Right lobe of liver (tissue), 6 donors: ENCODE results near the gene CHMP6. TPM values are rescaled to one million over a fixed set of nuclear protein-coding genes. Genes with fewer than 3 reads are reported as not detected.

ENCODE experiments used
- ATAC-seq, 4 donors: fragments of 200-7000 bp; cut with Tn5 transposase; one replicate each; pipeline ENCODE4 v1.9.1; 2020; ENCODE audit warnings: mild to moderate bottlenecking in 4 of 4, moderate library complexity in 4 of 4
- DNase-seq, 3 donors: peaks; one replicate each; pipeline ENCODE4 v3.0.0-alpha.2; 2020
- H3K27ac ChIP-seq, 3 donors: fragments of 200-600 bp; one replicate each; pipeline ENCODE4 v1.8.0; 2022
- H3K27me3 ChIP-seq, 2 donors: fragments of 200-600 bp; one replicate each; pipeline ENCODE4 v1.8.0; 2022
- H3K36me3 ChIP-seq, 4 donors: fragments of 200-600 bp; sonication (generic) in 1 of 4; one replicate each; pipeline versions ENCODE4 v1.5.1 to v1.8.0; 2017 to 2022; ENCODE audit warnings: control low read depth in 1 of 4
- H3K4me1 ChIP-seq, 4 donors: fragments of 200-600 bp; sonication (generic) in 1 of 4; one replicate each; pipeline versions ENCODE4 v1.5.1 to v1.8.0; 2017 to 2022; ENCODE audit warnings: control low read depth in 1 of 4
- H3K4me3 ChIP-seq, 3 donors: fragments of 200-600 bp; one replicate each; pipeline ENCODE4 v1.8.0; 2022
- H3K9me3 ChIP-seq, 4 donors: fragments of 200-600 bp; sonication (generic) in 1 of 4; one replicate each; pipeline versions ENCODE4 v1.5.1 to v1.8.0; 2017 to 2022; ENCODE audit warnings: control low read depth in 1 of 4
- CTCF ChIP-seq, 4 donors: fragments of 200-600 bp in 3 of 4; fragments of 450-650 bp in 1 of 4; IDR thresholded peaks; one replicate each; pipeline versions ENCODE4 v1.5.1 to v1.8.0; 2016 to 2022; ENCODE audit warnings: antibody characterized with exemption in 4 of 4, mild to moderate bottlenecking in 2 of 4
- POLR2A ChIP-seq: fragments of 450-650 bp; IDR thresholded peaks from one replicate; pipeline ENCODE4 v1.6.1; 2017; ENCODE audit warnings: antibody characterized with exemption, mild to moderate bottlenecking
- WGBS: methylation state at CpG from one replicate; pipeline ENCODE4 v1.1.6; 2018; ENCODE audit warnings: low coverage, low lambda C conversion rate; ENCODE audit not compliant: insufficient coverage; ENCODE audit errors: missing lambda C conversion rate; 5-methylcytosine and 5-hydroxymethylcytosine counted together
- intact Hi-C, 2 donors: fragments of 100-400 bp; cut with DNase I; formaldehyde crosslinking; loops; one replicate each; pipeline versions ENCODE4 v1.11.2 to v1.14.1; 2022
- total RNA-seq, 6 experiments: library from RNA; depleted of rRNA in 2 of 6; stranded (reverse); fragments of >200 nt in 2 of 6; fragmentation: NEBNext Ultra II Directional in 3 of 6; extraction: Animal tissue kit (Norgen Biotek cat#: 25700) in 3 of 6; gene quantifications; one replicate each; pipeline versions ENCODE4 v1.1.0 to v1.2.4, GENCODE V29; 2016 to 2023
- donor health status: DM: no; HTN: yes; CAD: no.
- donor health status: DM: no; HTN: no; CAD: no.
- donor health status: DM: no; HTN: no; CAD: no.
- donor health status: DM: no; HTN: yes; CAD: no.
- donor health status: DM: no; HTN: yes; CAD: no.

Gene CHMP6
- total RNA-seq, 6 experiments from 2014 or later: 13.4 to 27.8 (median 15.6) TPM

- no peak for TF ChIP-seq POLR2A
- TF ChIP-seq CTCF (IDR thresholded peaks at IDR 0.05): peak in 1 of 4 donors; percentile 6
- intact Hi-C loops: loop anchor here (5.0 kb wide), 2 partner anchors 557 to 562 kb away; no protein-coding TSS in a partner anchor
- ATAC-seq (no peak), DNase-seq (no peak)
- Histone ChIP-seq H3K27me3 (no peaks in the 10 kb centered on the region), H3K9me3 (no peaks in the 10 kb centered on the region), H3K4me3 (no peak overlapping the region), H3K4me1 (peaks cover 0 to 7% (median 5%) of the 10 kb centered on the region in 4 donors), H3K27ac (no peak overlapping the region), H3K36me3 (no peaks in the 10 kb centered on the region)
- 55% methylated on average over 7 of the region's 7 CpGs for WGBS
Measured at GRCh38 chr17:80984749-80985148, 6.9 kb upstream of the CHMP6 start.

- DNase-seq: no peak
- TF ChIP-seq POLR2A (no peak), CTCF (IDR thresholded peaks at IDR 0.05) (no peak)
- no peaks in the 10 kb centered on the region for H3K36me3 ChIP-seq
Measured at GRCh38 chr17:80986046-80986445, 5.6 kb upstream of the CHMP6 start.

GRCh38 chr17:80986816-80987475 lies 4.7 kb upstream of the CHMP6 start:
- H3K36me3 ChIP-seq: no peaks in the 10 kb centered on the region
- TF ChIP-seq CTCF (IDR thresholded peaks at IDR 0.05) (no peak), POLR2A (no peak)
- H3K27ac ChIP-seq: no peak overlapping the region
- intact Hi-C loops: no loop called here
- peaks cover 0 to 7% (median 5%) of the 10 kb centered on the region in 4 donors for H3K4me1 ChIP-seq
- H3K4me3 ChIP-seq: no peak overlapping the region
- WGBS: 41% methylated on average over 10 of the region's 18 CpGs
- H3K9me3 ChIP-seq: no peaks in the 10 kb centered on the region
- H3K27me3 ChIP-seq: no peaks in the 10 kb centered on the region
- ATAC-seq: peak; percentile 10 to 52 (median 32)
- DNase-seq: peak in 2 of 3 donors; percentile 54 to 70

More at GRCh38 chr17:80986046-80986445, 5.6 kb upstream of the CHMP6 start:
- ATAC-seq: no peak
- Histone ChIP-seq H3K4me1 (peaks cover 0 to 7% (median 5%) of the 10 kb centered on the region in 4 donors), H3K27me3 (no peaks in the 10 kb centered on the region), H3K9me3 (no peaks in the 10 kb centered on the region), H3K4me3 (no peak overlapping the region), H3K27ac (no peak overlapping the region)
- 74% methylated on average over 6 of the region's 7 CpGs for WGBS
- intact Hi-C loops: no loop called here

GRCh38 chr17:80987941-80988461 lies 3.6 kb upstream of the CHMP6 start:
- no peak overlapping the region for H3K4me3 ChIP-seq
- no peak for TF ChIP-seq POLR2A
- no peak for TF ChIP-seq CTCF (IDR thresholded peaks at IDR 0.05)
- no peaks in the 10 kb centered on the region for H3K36me3 ChIP-seq
- no peaks in the 10 kb centered on the region for H3K9me3 ChIP-seq
- intact Hi-C loops: no loop called here
- 20% methylated on average over 2 of the region's 16 CpGs for WGBS
- peak in 2 of 3 donors; percentile 54 to 63 for DNase-seq
- no peak overlapping the region for H3K27ac ChIP-seq
- peak in 1 of 4 donors; percentile 5 for ATAC-seq
- H3K27me3 ChIP-seq: no peaks in the 10 kb centered on the region
- H3K4me1 ChIP-seq: peaks cover 0 to 13% (median 7%) of the 10 kb centered on the region in 4 donors
